OCI-LY1 (cell line): Measurements from ENCODE around the gene PTPRT.

Experiments
- H2AFZ ChIP-seq: fragments of 200-600 bp; sonication (generic), shearing (Covaris generic); 2 replicates; pipeline ENCODE4 v1.6.0; 2014; ENCODE audit warnings: antibody characterized with exemption, mild to moderate bottlenecking, low read length
- H3F3A ChIP-seq: fragments of 200-600 bp; sonication (generic), shearing (Covaris generic); 2 replicates; pipeline ENCODE4 v1.6.0; 2014; ENCODE audit warnings: mild to moderate bottlenecking, antibody characterized with exemption, low read length, moderate library complexity; ENCODE audit not compliant: insufficient read depth
- H3K27ac ChIP-seq: fragments of 200-600 bp; sonication (generic); 2 replicates; pipeline ENCODE4 v1.5.1; 2014; ENCODE audit warnings: low read length, mixed run types, mild to moderate bottlenecking, low read depth; ENCODE audit not compliant: poor library complexity, severe bottlenecking
- H3K27me3 ChIP-seq: fragments of 200-600 bp; sonication (generic); 2 replicates; pipeline ENCODE4 v1.6.0; 2014; ENCODE audit warnings: antibody characterized with exemption, mild to moderate bottlenecking, low read length, moderate library complexity; ENCODE audit not compliant: insufficient read depth
- H3K36me3 ChIP-seq: fragments of 200-600 bp; sonication (generic); 2 replicates; pipeline ENCODE4 v1.6.1; 2014; ENCODE audit warnings: mild to moderate bottlenecking, antibody characterized with exemption, low read length, moderate library complexity, mixed read lengths; ENCODE audit not compliant: insufficient read depth
- H3K4me1 ChIP-seq: fragments of 200-600 bp; sonication (generic); 2 replicates; pipeline ENCODE4 v1.5.1; 2014; ENCODE audit warnings: mild to moderate bottlenecking, low read length, moderate library complexity; ENCODE audit not compliant: insufficient read depth, severe bottlenecking
- H3K4me2 ChIP-seq: fragments of 200-600 bp; sonication (generic), shearing (Covaris generic); 2 replicates; pipeline ENCODE4 v1.6.1; 2014; ENCODE audit warnings: low read length
- H3K4me3 ChIP-seq: fragments of 200-600 bp; sonication (generic); 2 replicates; pipeline ENCODE4 v1.5.1; 2014; ENCODE audit warnings: low read length, low read depth, mild to moderate bottlenecking, mixed read lengths; ENCODE audit not compliant: poor library complexity, severe bottlenecking
- H3K79me2 ChIP-seq: fragments of 200-600 bp; shearing (Covaris generic); 2 replicates; pipeline ENCODE4 v1.6.1; 2016; ENCODE audit warnings: mixed run types, low read length, mixed read lengths; ENCODE audit not compliant: insufficient read depth
- H3K9ac ChIP-seq: fragments of 200-600 bp; sonication (generic), shearing (Covaris generic); 2 replicates; pipeline ENCODE4 v1.6.1; 2014; ENCODE audit warnings: mild to moderate bottlenecking, low read length, mixed read lengths
- H3K9me2 ChIP-seq: fragments of 200-600 bp; sonication (generic), shearing (Covaris generic); 2 replicates; pipeline ENCODE4 v1.6.1; 2014; ENCODE audit warnings: low read depth, mild to moderate bottlenecking, low read length, mixed read lengths
- H3K9me3 ChIP-seq: fragments of 200-600 bp; shearing (Covaris generic); 2 replicates; pipeline ENCODE4 v1.6.1; 2014; ENCODE audit warnings: low read length, mixed read lengths
- H4K20me1 ChIP-seq: fragments of 200-600 bp; sonication (generic), shearing (Covaris generic); 2 replicates; pipeline ENCODE4 v1.6.0; 2016; ENCODE audit warnings: mild to moderate bottlenecking, low read length; ENCODE audit not compliant: insufficient read depth
- EZH2 ChIP-seq: fragments of 200-600 bp; sonication (generic), shearing (Covaris generic); IDR thresholded peaks from 2 replicates; pipeline ENCODE4 v1.8.0; 2017; ENCODE audit warnings: borderline replicate concordance, mixed run types, mild to moderate bottlenecking, antibody characterized with exemption, low read length, moderate library complexity, mixed read lengths
- TF ChIP-seq, protein P1 (sequence below): fragments of 200-600 bp; sonication (generic), shearing (Covaris generic); IDR thresholded peaks from 2 replicates; pipeline ENCODE4 v1.5.1; 2017; ENCODE audit warnings: mild to moderate bottlenecking, antibody characterized with exemption, low read length, moderate library complexity, mixed read lengths

The PTPRT gene

DNA sequence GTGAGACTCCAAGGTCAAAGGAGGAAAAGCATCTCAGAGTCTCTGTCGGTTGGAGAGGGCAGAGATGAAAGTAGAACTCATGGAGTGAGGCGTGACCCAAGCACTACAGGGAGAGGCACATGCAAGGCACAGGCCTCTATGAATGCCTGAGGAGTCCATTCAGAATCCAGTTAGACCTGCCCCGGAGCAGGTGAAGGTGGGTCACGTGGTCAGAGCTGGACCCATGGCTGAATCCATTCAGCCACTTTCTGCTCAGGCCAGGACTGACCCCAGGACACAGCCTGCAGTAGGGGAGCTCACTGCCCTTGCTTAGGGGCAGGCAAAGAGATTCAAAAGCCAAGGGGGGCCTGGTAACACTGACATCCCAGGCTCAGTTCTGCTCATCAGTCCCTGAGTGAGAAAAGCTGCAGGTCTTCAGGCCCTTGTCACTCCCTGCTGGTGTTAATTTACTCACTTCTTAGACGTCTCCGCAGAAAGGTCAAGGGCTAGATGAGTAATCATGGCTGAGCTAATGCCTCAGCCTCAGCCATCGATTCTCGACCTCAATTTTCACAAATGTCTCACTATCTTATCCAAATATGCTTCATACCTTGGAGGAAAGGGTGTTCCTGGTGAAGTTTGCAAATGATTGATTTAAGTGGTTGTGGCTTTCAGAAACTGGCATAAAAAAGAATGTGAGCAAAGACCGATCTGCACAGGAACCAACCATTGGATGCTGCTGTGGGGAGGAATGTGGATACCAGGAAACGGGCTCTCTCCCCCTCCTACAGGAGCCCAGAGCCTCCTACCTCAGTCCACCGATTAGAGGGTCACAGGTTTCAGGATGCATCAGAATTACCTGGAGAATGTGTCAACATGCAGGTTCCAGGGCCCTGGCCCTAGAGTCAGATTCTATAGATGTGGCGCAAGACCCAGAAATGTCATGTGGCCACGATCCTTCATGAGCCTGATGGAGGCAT is 584.4 kb downstream of the PTPRT start:
- no peaks in the 10 kb centered on the region for H3K9me3 ChIP-seq
- no peaks in the 10 kb centered on the region for H3K9me2 ChIP-seq
- H3K9ac ChIP-seq = no peak overlapping the region
- no peaks in the 10 kb centered on the region for H3K4me1 ChIP-seq
- no peak overlapping the region for H2AFZ ChIP-seq
- TF ChIP-seq, protein P1, sequence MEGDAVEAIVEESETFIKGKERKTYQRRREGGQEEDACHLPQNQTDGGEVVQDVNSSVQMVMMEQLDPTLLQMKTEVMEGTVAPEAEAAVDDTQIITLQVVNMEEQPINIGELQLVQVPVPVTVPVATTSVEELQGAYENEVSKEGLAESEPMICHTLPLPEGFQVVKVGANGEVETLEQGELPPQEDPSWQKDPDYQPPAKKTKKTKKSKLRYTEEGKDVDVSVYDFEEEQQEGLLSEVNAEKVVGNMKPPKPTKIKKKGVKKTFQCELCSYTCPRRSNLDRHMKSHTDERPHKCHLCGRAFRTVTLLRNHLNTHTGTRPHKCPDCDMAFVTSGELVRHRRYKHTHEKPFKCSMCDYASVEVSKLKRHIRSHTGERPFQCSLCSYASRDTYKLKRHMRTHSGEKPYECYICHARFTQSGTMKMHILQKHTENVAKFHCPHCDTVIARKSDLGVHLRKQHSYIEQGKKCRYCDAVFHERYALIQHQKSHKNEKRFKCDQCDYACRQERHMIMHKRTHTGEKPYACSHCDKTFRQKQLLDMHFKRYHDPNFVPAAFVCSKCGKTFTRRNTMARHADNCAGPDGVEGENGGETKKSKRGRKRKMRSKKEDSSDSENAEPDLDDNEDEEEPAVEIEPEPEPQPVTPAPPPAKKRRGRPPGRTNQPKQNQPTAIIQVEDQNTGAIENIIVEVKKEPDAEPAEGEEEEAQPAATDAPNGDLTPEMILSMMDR = no peak
- no peak for TF ChIP-seq EZH2
- H3K79me2 ChIP-seq = no peaks in the 10 kb centered on the region
- H3F3A ChIP-seq = no peaks in the 10 kb centered on the region
- H3K4me3 ChIP-seq = no peak overlapping the region
- H3K27me3 ChIP-seq = no peaks in the 10 kb centered on the region
- H4K20me1 ChIP-seq = no peaks in the 10 kb centered on the region
- no peak overlapping the region for H3K4me2 ChIP-seq
- no peak overlapping the region for H3K27ac ChIP-seq
- no peaks in the 10 kb centered on the region for H3K36me3 ChIP-seq

GRCh38 chr20:42603655-42604054 is 586.1 kb downstream of the PTPRT start:
- Histone ChIP-seq H3K36me3 (no peaks in the 10 kb centered on the region), H3K9me3 (no peaks in the 10 kb centered on the region), H3K9ac (no peak overlapping the region), H3K9me2 (no peaks in the 10 kb centered on the region), H3K4me1 (no peaks in the 10 kb centered on the region), H3K79me2 (no peaks in the 10 kb centered on the region), H2AFZ (no peak overlapping the region), H3F3A (no peaks in the 10 kb centered on the region), H3K4me3 (no peak overlapping the region), H3K4me2 (no peak overlapping the region), H3K27me3 (no peaks in the 10 kb centered on the region), H3K27ac (no peak overlapping the region), H4K20me1 (no peaks in the 10 kb centered on the region)
- TF ChIP-seq, protein P1 = no peak
- TF ChIP-seq EZH2 = no peak

DNA sequence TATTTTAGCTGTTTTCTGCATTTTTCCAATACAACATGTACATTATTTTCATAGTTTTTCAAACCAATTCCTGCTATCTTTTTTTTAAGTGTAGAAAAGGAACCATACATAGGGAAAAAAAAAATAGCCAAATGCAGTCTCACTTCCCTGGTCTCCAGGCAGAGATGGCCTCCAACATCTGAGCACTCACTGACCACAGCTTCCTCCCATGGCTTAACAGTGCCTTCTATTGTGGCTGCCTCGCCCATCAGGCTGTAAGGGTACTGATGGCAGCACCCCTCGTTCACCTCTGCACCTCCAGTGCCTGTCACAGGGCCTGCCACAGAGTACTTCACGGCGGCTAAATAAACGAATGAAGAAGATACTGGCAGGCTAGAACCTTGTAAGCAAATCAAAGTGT is 591.1 kb downstream of the PTPRT start:
- H3F3A ChIP-seq = no peaks in the 10 kb centered on the region
- no peaks in the 10 kb centered on the region for H3K9me2 ChIP-seq
- H3K27ac ChIP-seq = no peak overlapping the region
- no peaks in the 10 kb centered on the region for H4K20me1 ChIP-seq
- H3K9me3 ChIP-seq = no peaks in the 10 kb centered on the region
- H3K4me3 ChIP-seq = no peak overlapping the region
- no peaks in the 10 kb centered on the region for H3K27me3 ChIP-seq
- TF ChIP-seq EZH2 = no peak
- TF ChIP-seq, protein P1 = no peak
- H3K4me1 ChIP-seq = no peaks in the 10 kb centered on the region
- no peak overlapping the region for H2AFZ ChIP-seq
- H3K36me3 ChIP-seq = no peaks in the 10 kb centered on the region
- no peak overlapping the region for H3K4me2 ChIP-seq
- H3K79me2 ChIP-seq = no peaks in the 10 kb centered on the region
- no peak overlapping the region for H3K9ac ChIP-seq
